ENCODE results near the gene TAF6. TPM values are rescaled to one million over a fixed set of nuclear protein-coding genes. Genes with fewer than 3 reads are reported as not detected.

The TAF6 gene
- total RNA-seq (2014; rRNA removed; shearing (Covaris generic)) (125 and 141 TPM in 2 replicates), polyA plus RNA-seq (2016; fragmentation: Nextera tagmentation; extraction: Ambion mirVana) (54.9 and 56.3 TPM in 2 replicates)
- long read RNA-seq, transcript TAF6-211 (15 exons, 2,464 nt), result major isoform, 9 of 23 reads
- long read RNA-seq, partial matches to known transcripts, result 4 of 23 reads
- long read RNA-seq, other reads (novel, unspliced or antisense), result 7 of 23 reads

- Mint-ChIP-seq H3K36me3 (ENCODE audit: low read depth) (peaks cover 19% of the 10 kb centered on the region; the same call in 2 of the 3 replicates), H3K4me3 (peak within 1 kb of the TSS; percentile 94), H3K4me1 (peaks cover 8% of the 10 kb centered on the region; the same call in 2 of the 3 replicates), H3K27ac (peak within 1 kb of the TSS; percentile 99), H3K9me3 (no peaks in the 10 kb centered on the region; the same call in 2 of the 3 replicates), H3K27me3 (ENCODE audit: insufficient read depth, low read depth, poor library complexity) (peaks cover 14% of the 10 kb centered on the region)
- Histone ChIP-seq H3K79me2 (replicated peaks; ENCODE audit: insufficient read depth) (peaks cover 7% of the 10 kb centered on the region), H3K27me3 (ENCODE audit: insufficient read depth) (no peaks in the 10 kb centered on the region), H3K4me1 (ENCODE audit: insufficient read depth) (peaks cover 8% of the 10 kb centered on the region), H2AFZ (peak within 1 kb of the TSS; percentile 91), H3K4me2 (peak within 1 kb of the TSS; percentile 83), H3K36me3 (ENCODE audit: insufficient read depth) (no peaks in the 10 kb centered on the region), H4K20me1 (replicated peaks; ENCODE audit: insufficient read depth) (no peaks in the 10 kb centered on the region; the same call in 1 of the 2 replicates), H3K27ac (ENCODE audit: low read depth) (peak within 1 kb of the TSS; percentile 83), H3K9me2 (ENCODE audit: insufficient read depth) (no peaks in the 10 kb centered on the region), H3K4me3 (peak within 1 kb of the TSS; percentile 88), H3F3A (replicated peaks; ENCODE audit: low read depth) (peaks cover 18% of the 10 kb centered on the region; the same call in 1 of the 2 replicates)
- DNase-seq (ENCODE audit: low spot score) (peak; percentile 98), ATAC-seq (peak; percentile 81)
- TF ChIP-seq POLR2AphosphoS5 (IDR thresholded peaks at IDR 0.05; ENCODE audit: low read depth) (peak; percentile 67), STAT1 (IDR thresholded peaks at IDR 0.05; ENCODE audit: unreplicated experiment) (no peak), CTCF (conservative IDR thresholded peaks at IDR 0.05; ENCODE audit: low read depth in 2 of 2) (no peak), NANOG (IDR thresholded peaks at IDR 0.05; ENCODE audit: borderline replicate concordance) (no peak), ZNF331 (CRISPR knock-in tag; IDR thresholded peaks at IDR 0.05; ENCODE audit: low read depth) (no peak), CREB1 (CRISPR knock-in tag; IDR thresholded peaks at IDR 0.05; ENCODE audit: low read depth) (peak; percentile 69), ZNF462 (CRISPR knock-in tag; IDR thresholded peaks at IDR 0.05) (no peak), JUNB (IDR thresholded peaks at IDR 0.05; ENCODE audit: unreplicated experiment) (no peak), ZNF114 (CRISPR knock-in tag; IDR thresholded peaks at IDR 0.05) (no peak), EZH2 (IDR thresholded peaks at IDR 0.05; ENCODE audit: low read depth, unreplicated experiment) (no peak), EZH2phosphoT487 (IDR thresholded peaks at IDR 0.05; ENCODE audit: unreplicated experiment) (no peak)
- TF ChIP-seq, protein P1, sequence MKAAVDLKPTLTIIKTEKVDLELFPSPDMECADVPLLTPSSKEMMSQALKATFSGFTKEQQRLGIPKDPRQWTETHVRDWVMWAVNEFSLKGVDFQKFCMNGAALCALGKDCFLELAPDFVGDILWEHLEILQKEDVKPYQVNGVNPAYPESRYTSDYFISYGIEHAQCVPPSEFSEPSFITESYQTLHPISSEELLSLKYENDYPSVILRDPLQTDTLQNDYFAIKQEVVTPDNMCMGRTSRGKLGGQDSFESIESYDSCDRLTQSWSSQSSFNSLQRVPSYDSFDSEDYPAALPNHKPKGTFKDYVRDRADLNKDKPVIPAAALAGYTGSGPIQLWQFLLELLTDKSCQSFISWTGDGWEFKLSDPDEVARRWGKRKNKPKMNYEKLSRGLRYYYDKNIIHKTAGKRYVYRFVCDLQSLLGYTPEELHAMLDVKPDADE (IDR thresholded peaks at IDR 0.05), result no peak
These were observed at the start of gene TAF6, which contains the start of gene CNPY4 for GRCh38 chr7:100119072-100119969. TAF6 (minus strand) TSS chr7:100119358; CDS start chr7:100114209, 5,149 bp downstream. CNPY4 (plus strand) TSS chr7:100119634; CDS start chr7:100119745, 111 bp downstream.
